CD8-positive, alpha-beta memory T cell (primary cell): ENCODE results near the gene GALNT16. TPM values are rescaled to one million over a fixed set of nuclear protein-coding genes. Genes with fewer than 3 reads are reported as not detected.

ENCODE experiments used
- CTCF ChIA-PET: fragments of 350-600 bp; sonication (Branson Sonifier 250); formaldehyde crosslinking; loops from one replicate; lab custom pipeline; 2021; ENCODE audit warnings: antibody characterized with exemption; lab: Charles Lee
- POLR2A ChIA-PET: fragments of 350-600 bp; sonication (Branson Sonifier 250); formaldehyde crosslinking; loops from one replicate; lab custom pipeline; 2021; ENCODE audit warnings: antibody characterized with exemption; lab: Charles Lee
- DNase-seq, 5 donors: peaks; one replicate each; pipeline versions ENCODE4 v3.0.0 to v3.0.0-alpha.2; 2020 to 2022; ENCODE audit warnings: mixed read lengths in 1 of 5
- H3K27ac ChIP-seq: one replicate; pipeline ENCODE4 v1.7.0; 2013; ENCODE audit warnings: low read depth, mild to moderate bottlenecking, low read length, moderate library complexity
- H3K27me3 ChIP-seq: 2 replicates; pipeline ENCODE4 v1.7.0; 2013; ENCODE audit warnings: low read length, mild to moderate bottlenecking; ENCODE audit not compliant: insufficient read depth, poor library complexity, severe bottlenecking
- H3K36me3 ChIP-seq: 2 replicates; pipeline ENCODE4 v1.7.0; 2013; ENCODE audit warnings: mild to moderate bottlenecking, low read length, moderate library complexity; ENCODE audit not compliant: insufficient read depth
- H3K4me1 ChIP-seq: 2 replicates; pipeline ENCODE4 v1.7.0; 2013; ENCODE audit warnings: mild to moderate bottlenecking, low read length, moderate library complexity; ENCODE audit not compliant: insufficient read depth
- H3K4me3 ChIP-seq: 2 replicates; pipeline ENCODE4 v1.7.0; 2013; ENCODE audit warnings: mild to moderate bottlenecking, low read length
- H3K9me3 ChIP-seq: 2 replicates; pipeline ENCODE4 v1.7.0; 2013; ENCODE audit warnings: mild to moderate bottlenecking, low read length
- H3K27ac Mint-ChIP-seq, 8 donors: one replicate each; pipeline ENCODE4 v1.8.0; 2020 to 2021; ENCODE audit warnings: mixed read lengths in 8 of 8, mild to moderate bottlenecking in 6 of 8, inconsistent platforms in 3 of 8, moderate library complexity in 3 of 8
- H3K27me3 Mint-ChIP-seq, 2 donors: one replicate each; pipeline ENCODE4 v1.8.0; 2020 to 2021; ENCODE audit warnings: mixed read lengths in 2 of 2, mild to moderate bottlenecking in 1 of 2, moderate library complexity in 1 of 2
- H3K36me3 Mint-ChIP-seq, 3 donors: one replicate each; pipeline ENCODE4 v1.8.0; 2020 to 2021; ENCODE audit warnings: mixed read lengths in 3 of 3, inconsistent platforms in 1 of 3, mild to moderate bottlenecking in 1 of 3
- H3K4me1 Mint-ChIP-seq, 3 donors: one replicate each; pipeline ENCODE4 v1.8.0; 2020 to 2021; ENCODE audit warnings: mixed read lengths in 3 of 3, inconsistent platforms in 1 of 3, mild to moderate bottlenecking in 1 of 3
- H3K4me3 Mint-ChIP-seq, 7 donors: one replicate each; pipeline ENCODE4 v1.8.0; 2020 to 2021; ENCODE audit warnings: mixed read lengths in 7 of 7, mild to moderate bottlenecking in 6 of 7, moderate library complexity in 4 of 7, inconsistent platforms in 2 of 7
- H3K9me3 Mint-ChIP-seq, 5 donors: one replicate each; pipeline ENCODE4 v1.8.0; 2020 to 2022; ENCODE audit warnings: mixed read lengths in 5 of 5, mild to moderate bottlenecking in 3 of 5, moderate library complexity in 2 of 5, inconsistent platforms in 1 of 5
- polyA plus RNA-seq: library from polyadenylated mRNA; unstranded; fragments of 300-500 nt; fragmentation: Illumina TruSeq; gene quantifications from one replicate; pipeline ENCODE4 v1.2.3, GENCODE V29; 2021
- total RNA-seq, 2 experiments: library from RNA; stranded (reverse); gene quantifications; one replicate each; pipeline ENCODE4 v1.2.3, GENCODE V29; 2021

Gene GALNT16
- total and polyA plus RNA-seq, 3 experiments from 2014 or later: 0.11 TPM; not detected in 2

DNA sequence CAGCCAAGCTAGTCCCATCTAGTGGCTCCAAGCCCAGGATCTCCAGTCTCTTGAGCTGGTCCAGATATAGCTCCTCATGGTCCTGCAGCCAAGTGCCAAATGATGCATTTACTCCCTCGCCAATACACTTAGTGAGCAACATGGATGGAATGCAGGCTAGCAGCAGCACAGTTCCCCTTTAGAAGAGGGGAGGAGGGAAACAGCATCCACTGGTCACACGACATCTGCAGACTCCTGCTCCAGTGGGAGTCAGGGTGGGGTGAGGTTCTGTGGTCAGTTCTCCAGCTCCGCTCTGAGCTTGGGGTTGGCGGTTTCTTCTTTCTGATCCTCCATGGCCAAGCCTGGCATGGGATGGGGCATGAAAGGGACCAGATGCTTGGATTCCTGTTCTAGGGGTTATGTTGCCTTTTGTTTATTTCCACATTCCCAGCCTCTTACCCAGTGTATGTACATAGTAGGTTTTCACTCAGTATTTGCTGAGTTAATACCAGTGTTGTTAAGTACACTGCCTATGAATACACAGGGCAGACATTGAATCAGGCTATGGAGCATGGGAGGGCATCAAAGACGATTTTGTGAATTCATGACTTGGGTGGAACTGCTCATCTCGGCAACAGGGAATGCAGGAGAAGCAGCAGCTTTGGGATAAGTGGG lies 57.3 kb downstream of the GALNT16 start:
- H3K27ac ChIP-seq: no peak overlapping the region
- DNase-seq: no peak
- CTCF ChIA-PET: no interaction called here

GRCh38 chr14:69317780-69318179 lies 57.8 kb downstream of the GALNT16 start:
- H3K36me3 ChIP-seq: no peaks in the 10 kb centered on the region
- CTCF ChIA-PET: no interaction called here
- H3K27ac ChIP-seq: no peak overlapping the region
- Mint-ChIP-seq H3K9me3 (no peaks in the 10 kb centered on the region), H3K27ac (no peak overlapping the region), H3K27me3 (peaks cover 0 to 1% of the 10 kb centered on the region in 2 donors), H3K4me1 (no peaks in the 10 kb centered on the region), H3K36me3 (no peaks in the 10 kb centered on the region), H3K4me3 (no peak overlapping the region)
- no peaks in the 10 kb centered on the region for H3K27me3 ChIP-seq
- POLR2A ChIA-PET: no interaction called here
- H3K9me3 ChIP-seq: no peaks in the 10 kb centered on the region
- no peak overlapping the region for H3K4me3 ChIP-seq
- no peak for DNase-seq
- no peaks in the 10 kb centered on the region for H3K4me1 ChIP-seq

More for the DNA sequence above, 57.3 kb downstream of the GALNT16 start:
- POLR2A ChIA-PET: no interaction called here
- H3K36me3 Mint-ChIP-seq: no peaks in the 10 kb centered on the region
- no peaks in the 10 kb centered on the region for H3K36me3 ChIP-seq
- H3K9me3 Mint-ChIP-seq: no peaks in the 10 kb centered on the region
- no peaks in the 10 kb centered on the region for H3K9me3 ChIP-seq
- H3K4me1 Mint-ChIP-seq: no peaks in the 10 kb centered on the region
- no peak overlapping the region for H3K4me3 Mint-ChIP-seq
- H3K27ac Mint-ChIP-seq: no peak overlapping the region
- peaks cover 0 to 5% of the 10 kb centered on the region in 2 donors for H3K27me3 Mint-ChIP-seq
- H3K27me3 ChIP-seq: no peaks in the 10 kb centered on the region
- no peaks in the 10 kb centered on the region for H3K4me1 ChIP-seq
- no peak overlapping the region for H3K4me3 ChIP-seq

GRCh38 chr14:69318241-69318640 lies 58.3 kb downstream of the GALNT16 start:
- H3K27me3 Mint-ChIP-seq: peaks cover 0 to 1% of the 10 kb centered on the region in 2 donors

GRCh38 chr14:69318901-69319475 lies 59.0 kb downstream of the GALNT16 start:
- CTCF ChIA-PET: no interaction called here
- Histone ChIP-seq H3K4me3 (no peak overlapping the region), H3K4me1 (no peaks in the 10 kb centered on the region), H3K36me3 (no peaks in the 10 kb centered on the region), H3K9me3 (no peaks in the 10 kb centered on the region), H3K27me3 (no peaks in the 10 kb centered on the region), H3K27ac (no peak overlapping the region)
- POLR2A ChIA-PET: no interaction called here
- no peaks in the 10 kb centered on the region for H3K4me1 Mint-ChIP-seq
- H3K9me3 Mint-ChIP-seq: no peaks in the 10 kb centered on the region
- H3K4me3 Mint-ChIP-seq: no peak overlapping the region
- no peaks in the 10 kb centered on the region for H3K36me3 Mint-ChIP-seq
- H3K27ac Mint-ChIP-seq: no peak overlapping the region
- DNase-seq: no peak
- peaks cover 0 to 5% of the 10 kb centered on the region in 2 donors for H3K27me3 Mint-ChIP-seq

More at GRCh38 chr14:69318241-69318640, 58.3 kb downstream of the GALNT16 start:
- Mint-ChIP-seq H3K4me3 (no peak overlapping the region), H3K36me3 (no peaks in the 10 kb centered on the region), H3K4me1 (no peaks in the 10 kb centered on the region), H3K27ac (no peak overlapping the region), H3K9me3 (no peaks in the 10 kb centered on the region)
- no peak overlapping the region for H3K27ac ChIP-seq
- ChIA-PET POLR2A (no interaction called here), CTCF (no interaction called here)
- no peaks in the 10 kb centered on the region for H3K36me3 ChIP-seq
- H3K27me3 ChIP-seq: no peaks in the 10 kb centered on the region
- H3K4me3 ChIP-seq: no peak overlapping the region
- no peaks in the 10 kb centered on the region for H3K4me1 ChIP-seq
- no peaks in the 10 kb centered on the region for H3K9me3 ChIP-seq
- DNase-seq: no peak

DNA sequence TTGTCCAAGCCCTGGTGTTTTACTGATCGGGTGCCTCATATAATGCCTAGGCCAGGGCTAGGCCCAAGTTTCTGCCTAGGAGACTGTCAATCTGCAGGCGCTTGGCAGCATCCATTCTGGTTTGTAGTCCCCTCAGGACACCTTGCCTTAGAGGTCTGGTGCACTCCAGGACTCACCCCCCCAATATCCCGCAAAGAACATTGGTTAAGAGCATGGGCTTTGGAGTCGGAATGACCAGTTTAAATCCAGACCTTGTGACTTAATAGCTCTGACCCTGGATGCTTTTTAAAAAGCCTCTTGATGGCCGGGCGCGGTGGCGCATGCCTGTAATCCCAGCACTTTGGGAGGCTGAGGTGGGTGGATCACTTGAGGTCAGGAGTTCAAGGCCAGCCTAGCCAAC lies 60.0 kb downstream of the GALNT16 start:
- H3K4me3 ChIP-seq: no peak overlapping the region
- H3K27ac ChIP-seq: no peak overlapping the region
- Mint-ChIP-seq H3K36me3 (no peaks in the 10 kb centered on the region), H3K27ac (no peak overlapping the region), H3K4me3 (no peak overlapping the region), H3K9me3 (no peaks in the 10 kb centered on the region), H3K4me1 (no peaks in the 10 kb centered on the region), H3K27me3 (peaks cover 0 to 6% of the 10 kb centered on the region in 2 donors)
- H3K9me3 ChIP-seq: no peaks in the 10 kb centered on the region
- H3K27me3 ChIP-seq: no peaks in the 10 kb centered on the region
- DNase-seq: no peak
- H3K4me1 ChIP-seq: no peaks in the 10 kb centered on the region
- ChIA-PET POLR2A (no interaction called here), CTCF (interaction anchor here (0.7 kb wide), 1 partner anchor 13 kb away, joined by 3 read pairs; no protein-coding TSS in a partner anchor)
- no peaks in the 10 kb centered on the region for H3K36me3 ChIP-seq

DNA sequence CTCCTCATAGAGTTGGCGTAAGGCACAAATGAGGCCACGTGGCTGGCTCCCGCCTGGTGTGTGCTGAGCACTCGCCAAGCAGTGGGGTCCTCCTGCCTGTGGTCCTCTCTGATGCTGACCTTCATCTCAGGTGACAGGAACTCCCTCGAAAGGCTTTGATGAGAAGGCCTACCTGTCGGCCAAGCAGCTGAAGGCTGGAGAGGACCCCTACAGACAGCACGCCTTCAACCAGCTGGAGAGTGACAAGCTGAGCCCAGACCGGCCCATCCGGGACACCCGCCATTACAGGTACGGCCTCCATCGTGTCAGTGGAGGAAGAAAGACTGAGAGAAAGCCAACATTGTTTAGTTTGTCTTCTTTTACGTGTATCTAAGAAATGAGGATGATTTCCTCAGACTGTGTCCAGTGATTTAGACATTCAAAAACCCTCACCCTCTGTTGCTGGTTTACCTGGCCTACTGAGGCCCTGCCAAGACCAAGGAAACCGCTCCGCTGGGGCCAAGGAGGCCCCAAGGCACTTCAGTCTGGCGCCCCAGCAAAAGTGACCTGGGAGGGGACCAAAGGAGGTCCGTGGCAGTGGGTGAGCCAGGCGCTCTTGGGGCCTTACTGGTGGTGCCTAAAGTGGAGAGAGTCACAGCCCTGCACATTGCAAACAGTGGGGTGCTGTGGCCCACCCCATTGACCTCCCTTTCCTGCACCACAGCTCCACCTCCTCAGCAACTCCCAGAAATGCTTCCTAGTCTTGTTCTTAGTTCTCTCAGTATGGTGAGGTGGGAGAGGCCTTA lies 60.8 kb downstream of the GALNT16 start:
- DNase-seq: no peak
- no peak overlapping the region for H3K4me3 ChIP-seq
- H3K27me3 Mint-ChIP-seq: peaks cover 5 to 6% of the 10 kb centered on the region in 2 donors
- ChIA-PET POLR2A (no interaction called here), CTCF (no interaction called here)
- no peaks in the 10 kb centered on the region for H3K4me1 ChIP-seq
- no peaks in the 10 kb centered on the region for H3K9me3 ChIP-seq
- H3K27ac ChIP-seq: no peak overlapping the region
- no peaks in the 10 kb centered on the region for H3K27me3 ChIP-seq
- no peaks in the 10 kb centered on the region for H3K4me1 Mint-ChIP-seq
- H3K27ac Mint-ChIP-seq: no peak overlapping the region
- H3K36me3 ChIP-seq: no peaks in the 10 kb centered on the region
- H3K4me3 Mint-ChIP-seq: no peak overlapping the region
- no peaks in the 10 kb centered on the region for H3K36me3 Mint-ChIP-seq
- no peaks in the 10 kb centered on the region for H3K9me3 Mint-ChIP-seq

DNA sequence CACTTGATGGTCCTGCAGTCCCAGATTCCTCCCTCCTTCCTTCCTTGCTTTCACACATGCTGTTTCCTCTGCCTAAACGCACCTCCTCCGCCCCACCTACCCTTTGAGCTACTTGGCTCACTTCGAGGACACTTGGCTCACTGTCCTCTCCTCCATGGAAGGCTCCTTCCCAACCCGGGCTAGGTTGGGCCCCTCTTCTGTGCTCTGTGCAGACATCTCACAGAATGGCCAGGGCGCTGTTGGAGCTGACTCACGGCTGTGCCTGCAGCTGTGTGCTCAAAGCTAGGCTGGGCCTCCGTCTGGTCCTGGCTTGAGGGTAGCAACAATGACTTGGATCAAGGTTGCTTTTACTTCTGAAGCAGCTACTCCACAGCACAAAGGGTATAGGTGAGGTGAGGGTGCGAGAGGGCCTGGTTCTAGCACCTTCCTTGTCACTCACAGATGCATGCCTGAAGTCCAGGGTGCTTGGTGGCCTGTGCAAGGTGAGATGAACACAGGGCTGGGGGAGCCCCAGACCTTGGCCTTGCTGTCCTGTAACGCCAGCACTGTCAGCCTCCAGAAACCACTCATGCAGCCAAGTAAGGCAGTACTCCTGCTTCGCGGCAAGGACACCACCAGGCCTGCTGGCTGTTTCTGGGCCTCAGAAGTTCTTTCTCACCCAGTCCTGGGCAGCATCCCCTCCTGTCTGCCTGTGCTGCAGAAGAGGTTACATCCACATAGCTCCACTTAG lies 61.8 kb downstream of the GALNT16 start:
- Histone ChIP-seq H3K27me3 (no peaks in the 10 kb centered on the region), H3K9me3 (no peaks in the 10 kb centered on the region), H3K4me3 (no peak overlapping the region), H3K4me1 (no peaks in the 10 kb centered on the region), H3K27ac (no peak overlapping the region), H3K36me3 (no peaks in the 10 kb centered on the region)
- no peak overlapping the region for H3K27ac Mint-ChIP-seq
- H3K4me1 Mint-ChIP-seq: no peaks in the 10 kb centered on the region
- no peaks in the 10 kb centered on the region for H3K9me3 Mint-ChIP-seq
- DNase-seq: no peak
- peaks cover 6 to 11% of the 10 kb centered on the region in 2 donors for H3K27me3 Mint-ChIP-seq
- no peaks in the 10 kb centered on the region for H3K36me3 Mint-ChIP-seq
- POLR2A ChIA-PET: no interaction called here
- CTCF ChIA-PET: no interaction called here
- H3K4me3 Mint-ChIP-seq: no peak overlapping the region
